H9 (cell line): ENCODE measurements around the gene ARF5. TPM values are rescaled to one million over a fixed set of nuclear protein-coding genes. Genes with fewer than 3 reads are reported as not detected.
"Not testable (repeated sequence)": the region's sequence is repeated elsewhere in the genome, so short reads cannot be mapped to it uniquely, and the experiment has no call there.

Experiments
- DNase-seq: peaks from one replicate; pipeline ENCODE4 v3.0.0-alpha.2; 2017
- H2AFZ ChIP-seq: one replicate; pipeline ENCODE4 v1.6.1; 2013; ENCODE audit warnings: mild to moderate bottlenecking, low read length, control low read depth, moderate library complexity
- H2AK5ac ChIP-seq: 2 replicates; pipeline ENCODE4 v1.6.1; 2013; ENCODE audit warnings: low read length, control low read depth, mixed read lengths; ENCODE audit not compliant: insufficient read length
- H2BK120ac ChIP-seq: one replicate; pipeline ENCODE4 v1.6.1; 2013; ENCODE audit warnings: low read depth, mild to moderate bottlenecking, low read length, control low read depth, inconsistent platforms; ENCODE audit not compliant: poor library complexity, severe bottlenecking
- H2BK12ac ChIP-seq: 2 replicates; pipeline ENCODE4 v1.6.1; 2013; ENCODE audit warnings: low read length, control low read depth, mixed read lengths, low read depth; ENCODE audit not compliant: insufficient read length
- H2BK15ac ChIP-seq: 2 replicates; pipeline ENCODE4 v1.6.1; 2013; ENCODE audit warnings: low read depth, low read length, control low read depth
- H2BK20ac ChIP-seq: one replicate; pipeline ENCODE4 v1.6.1; 2013; ENCODE audit warnings: low read depth, mild to moderate bottlenecking, low read length, control low read depth, inconsistent platforms; ENCODE audit not compliant: poor library complexity, severe bottlenecking
- H2BK5ac ChIP-seq: 2 replicates; pipeline ENCODE4 v1.6.1; 2013; ENCODE audit warnings: low read length, control low read depth, mixed read lengths; ENCODE audit not compliant: insufficient read length
- H3K14ac ChIP-seq: 2 replicates; pipeline ENCODE4 v1.6.1; 2013; ENCODE audit warnings: low read length, control low read depth; ENCODE audit not compliant: insufficient read depth
- H3K18ac ChIP-seq: 2 replicates; pipeline ENCODE4 v1.6.1; 2013; ENCODE audit warnings: low read depth, mild to moderate bottlenecking, mixed read lengths, low read length, control low read depth; ENCODE audit not compliant: insufficient read length
- H3K23ac ChIP-seq: 2 replicates; pipeline ENCODE4 v1.6.1; 2013; ENCODE audit warnings: low read length, control low read depth, mixed read lengths, low read depth; ENCODE audit not compliant: insufficient read length
- H3K23me2 ChIP-seq: 2 replicates; pipeline ENCODE4 v1.6.1; 2013; ENCODE audit warnings: low read depth, mild to moderate bottlenecking, mixed read lengths, low read length, control low read depth; ENCODE audit not compliant: insufficient read length, poor library complexity, severe bottlenecking
- H3K27ac ChIP-seq: 2 replicates; pipeline ENCODE4 v1.5.1; 2013; ENCODE audit warnings: low read length, control low read depth, mixed read lengths, low read depth; ENCODE audit not compliant: insufficient read length
- H3K27me3 ChIP-seq: 2 replicates; pipeline ENCODE4 v1.6.1; 2013; ENCODE audit warnings: low read length, control low read depth, inconsistent platforms; ENCODE audit not compliant: insufficient read depth
- H3K4ac ChIP-seq: 2 replicates; pipeline ENCODE4 v1.6.1; 2013; ENCODE audit warnings: low read depth, mild to moderate bottlenecking, control low read depth, inconsistent platforms, low read length, moderate library complexity
- H3K4me1 ChIP-seq: 2 replicates; pipeline ENCODE4 v1.6.1; 2013; ENCODE audit warnings: low read length, control low read depth, inconsistent platforms; ENCODE audit not compliant: insufficient read depth
- H3K4me2 ChIP-seq: 2 replicates; pipeline ENCODE4 v1.6.1; 2013; ENCODE audit warnings: low read length, control low read depth, mixed read lengths; ENCODE audit not compliant: insufficient read length, insufficient read depth
- H3K56ac ChIP-seq: 2 replicates; pipeline ENCODE4 v1.6.1; 2013; ENCODE audit warnings: low read depth, mild to moderate bottlenecking, mixed read lengths, low read length, control low read depth; ENCODE audit not compliant: insufficient read length
- H3K79me1 ChIP-seq: 2 replicates; pipeline ENCODE4 v1.6.1; 2013; ENCODE audit warnings: low read depth, mild to moderate bottlenecking, moderate library complexity, low read length, control low read depth, inconsistent platforms; ENCODE audit not compliant: insufficient read depth, poor library complexity, severe bottlenecking
- H3K79me2 ChIP-seq: 2 replicates; pipeline ENCODE4 v1.6.1; 2013; ENCODE audit warnings: low read length, control low read depth, inconsistent platforms; ENCODE audit not compliant: insufficient read depth
- H3K9ac ChIP-seq: 2 replicates; pipeline ENCODE4 v1.6.1; 2013; ENCODE audit warnings: low read length, control low read depth, mixed read lengths; ENCODE audit not compliant: insufficient read length; ENCODE audit errors: extremely low read depth
- H3K9me3 ChIP-seq: one replicate; pipeline ENCODE4 v1.6.1; 2013; ENCODE audit warnings: low read depth, low read length, inconsistent platforms; ENCODE audit not compliant: control insufficient read depth
- H3T11ph ChIP-seq: one replicate; pipeline ENCODE4 v1.6.1; 2013; ENCODE audit warnings: mild to moderate bottlenecking, low read length, control low read depth, inconsistent platforms
- H4K20me1 ChIP-seq: one replicate; pipeline ENCODE4 v1.6.1; 2013; ENCODE audit not compliant: control insufficient read depth, insufficient read length, insufficient read depth
- H4K5ac ChIP-seq: 2 replicates; pipeline ENCODE4 v1.6.1; 2013; ENCODE audit warnings: low read depth, mild to moderate bottlenecking, mixed read lengths, low read length, control low read depth; ENCODE audit not compliant: insufficient read length
- H4K8ac ChIP-seq: replicated peaks from 2 replicates; pipeline ENCODE4 v1.6.1; 2013; ENCODE audit warnings: low read length, control low read depth, mixed read lengths, low read depth; ENCODE audit not compliant: insufficient read length
- H4K91ac ChIP-seq: 2 replicates; pipeline ENCODE4 v1.6.1; 2013; ENCODE audit warnings: low read depth, mild to moderate bottlenecking, moderate library complexity, mixed read lengths, low read length, control low read depth; ENCODE audit not compliant: insufficient read length
- H3K27ac Mint-ChIP-seq, 3 experiments: 2 replicates in 2 of 3; 3 replicates in 1 of 3; pipeline ENCODE4 v1.8.0; 2020 to 2021; ENCODE audit warnings: mixed read lengths in 3 of 3, mild to moderate bottlenecking in 1 of 3, moderate library complexity in 1 of 3
- H3K27me3 Mint-ChIP-seq: 2 replicates; pipeline ENCODE4 v1.8.0; 2021; ENCODE audit warnings: low read depth, mild to moderate bottlenecking, moderate library complexity, mixed read lengths
- H3K36me3 Mint-ChIP-seq, 3 experiments: 2 replicates in 2 of 3; 3 replicates in 1 of 3; pipeline ENCODE4 v1.8.0; 2020 to 2021; ENCODE audit warnings: low read depth in 3 of 3, mixed read lengths in 3 of 3; ENCODE audit not compliant: insufficient read depth in 1 of 3
- H3K4me1 Mint-ChIP-seq, 2 experiments: 2 replicates each; pipeline ENCODE4 v1.8.0; 2020; ENCODE audit warnings: mixed read lengths in 2 of 2
- H3K4me3 Mint-ChIP-seq, 2 experiments: 2 replicates in 1 of 2; 3 replicates in 1 of 2; pipeline ENCODE4 v1.8.0; 2020 to 2021; ENCODE audit warnings: mild to moderate bottlenecking in 2 of 2, mixed read lengths in 2 of 2, moderate library complexity in 1 of 2
- H3K9me3 Mint-ChIP-seq, 2 experiments: 2 replicates in 1 of 2; 3 replicates in 1 of 2; pipeline ENCODE4 v1.8.0; 2020; ENCODE audit warnings: mild to moderate bottlenecking in 2 of 2, mixed read lengths in 2 of 2, moderate library complexity in 1 of 2
- WGBS: extraction: QIAGEN DNeasy Blood & Tissue Kit; methylation state at CpG from one replicate; pipeline ENCODE4 v1.1.7; 2013; ENCODE audit warnings: missing lambda C conversion rate, low lambda C conversion rate, mixed read lengths; ENCODE audit not compliant: insufficient read length; ENCODE audit errors: extremely low coverage; 5-methylcytosine and 5-hydroxymethylcytosine counted together
- total RNA-seq: library from RNA; stranded (reverse); gene quantifications from 2 replicates; pipeline ENCODE4 v1.2.1, GENCODE V29; 2021
- TF ChIP-seq, protein P1 (sequence below): fragments of 200-600 bp; sonication (generic); conservative IDR thresholded peaks from 3 replicates; pipeline ENCODE4 v1.8.0; 2021; ENCODE audit warnings: antibody characterized with exemption, mild to moderate bottlenecking

ARF5 gene
- total RNA-seq, 1 experiment from 2014 or later, result 169 TPM

DNA sequence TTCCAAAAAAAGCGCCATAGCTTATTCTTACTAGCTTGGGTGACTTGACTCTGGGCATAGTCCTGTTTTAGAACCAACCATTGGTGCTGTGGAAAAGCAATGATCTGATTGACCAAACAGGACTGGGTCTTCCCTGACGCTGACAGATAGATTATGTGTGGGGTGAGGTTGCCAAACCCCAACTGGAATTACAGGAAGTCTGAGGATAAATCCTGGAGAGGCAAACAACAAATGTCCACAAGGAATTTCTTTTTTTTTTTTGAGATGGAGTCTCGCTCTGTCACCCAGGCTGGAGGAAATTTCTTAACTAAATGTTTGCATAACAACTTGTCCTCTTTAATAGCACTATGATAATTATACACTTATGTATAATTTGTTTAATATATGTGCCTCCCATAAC is 22.0 kb upstream of the ARF5 start:
- Histone ChIP-seq H3K18ac (no peak overlapping the region), H3K27me3 (no peaks in the 10 kb centered on the region), H3K23me2 (no peaks in the 10 kb centered on the region), H3K79me1 (no peaks in the 10 kb centered on the region), H3K4me1 (no peaks in the 10 kb centered on the region), H2BK120ac (no peak overlapping the region), H4K5ac (no peak overlapping the region), H2AFZ (no peak overlapping the region), H3K4me2 (no peak overlapping the region), H2AK5ac (no peak overlapping the region), H2BK20ac (no peak overlapping the region), H3K56ac (no peak overlapping the region), H4K91ac (no peak overlapping the region), H2BK15ac (no peak overlapping the region), H3K79me2 (no peaks in the 10 kb centered on the region), H3K4ac (no peak overlapping the region), H3K14ac (no peak overlapping the region), H2BK5ac (no peak overlapping the region), H3K27ac (no peak overlapping the region), H4K20me1 (no peaks in the 10 kb centered on the region), H4K8ac (no peak overlapping the region), H3K9ac (no peak overlapping the region), H3K23ac (no peak overlapping the region), H3T11ph (no peak overlapping the region), H2BK12ac (no peak overlapping the region), H3K9me3 (no peaks in the 10 kb centered on the region)
- Mint-ChIP-seq H3K27me3 (peaks cover 5% of the 10 kb centered on the region; the same call in 1 of the 2 replicates), H3K36me3 (no peaks in the 10 kb centered on the region), H3K4me1 (no peaks in the 10 kb centered on the region), H3K4me3 (no peak overlapping the region), H3K27ac (no peak overlapping the region), H3K9me3 (peaks cover 0 to 3% of the 10 kb centered on the region in 2 experiments; a peak in 2 of 5 replicates)
- no CpG with 5 or more reads among the region's 3 CpGs for WGBS
- TF ChIP-seq, protein P1, sequence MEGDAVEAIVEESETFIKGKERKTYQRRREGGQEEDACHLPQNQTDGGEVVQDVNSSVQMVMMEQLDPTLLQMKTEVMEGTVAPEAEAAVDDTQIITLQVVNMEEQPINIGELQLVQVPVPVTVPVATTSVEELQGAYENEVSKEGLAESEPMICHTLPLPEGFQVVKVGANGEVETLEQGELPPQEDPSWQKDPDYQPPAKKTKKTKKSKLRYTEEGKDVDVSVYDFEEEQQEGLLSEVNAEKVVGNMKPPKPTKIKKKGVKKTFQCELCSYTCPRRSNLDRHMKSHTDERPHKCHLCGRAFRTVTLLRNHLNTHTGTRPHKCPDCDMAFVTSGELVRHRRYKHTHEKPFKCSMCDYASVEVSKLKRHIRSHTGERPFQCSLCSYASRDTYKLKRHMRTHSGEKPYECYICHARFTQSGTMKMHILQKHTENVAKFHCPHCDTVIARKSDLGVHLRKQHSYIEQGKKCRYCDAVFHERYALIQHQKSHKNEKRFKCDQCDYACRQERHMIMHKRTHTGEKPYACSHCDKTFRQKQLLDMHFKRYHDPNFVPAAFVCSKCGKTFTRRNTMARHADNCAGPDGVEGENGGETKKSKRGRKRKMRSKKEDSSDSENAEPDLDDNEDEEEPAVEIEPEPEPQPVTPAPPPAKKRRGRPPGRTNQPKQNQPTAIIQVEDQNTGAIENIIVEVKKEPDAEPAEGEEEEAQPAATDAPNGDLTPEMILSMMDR, result no peak
- no peak for DNase-seq

DNA sequence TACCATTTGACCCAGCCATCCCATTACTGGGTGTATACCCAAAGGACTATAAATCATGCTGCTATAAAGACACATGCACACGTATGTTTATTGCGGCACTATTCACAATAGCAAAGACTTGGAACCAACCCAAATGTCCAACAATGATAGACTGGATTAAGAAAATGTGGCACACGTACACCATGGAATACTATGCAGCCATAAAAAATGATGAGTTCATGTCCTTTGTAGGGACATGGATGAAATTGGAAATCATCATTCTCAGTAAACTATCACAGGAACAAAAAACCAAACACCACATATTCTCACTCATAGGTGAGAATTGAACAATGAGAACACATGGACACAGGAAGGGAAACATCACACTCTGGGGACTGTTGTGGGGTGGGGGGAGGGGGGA is 20.2 kb upstream of the ARF5 start:
- not testable (repeated sequence) for H3K4me2 ChIP-seq

More for the DNA sequence above, 20.2 kb upstream of the ARF5 start:
- H3K23me2 ChIP-seq, H2AFZ ChIP-seq, H2BK15ac ChIP-seq, H3K79me1 ChIP-seq, H4K8ac ChIP-seq, H3K9me3 Mint-ChIP-seq, H2AK5ac ChIP-seq, H3K9ac ChIP-seq, H3K27ac ChIP-seq, H3K27me3 Mint-ChIP-seq, H3K9me3 ChIP-seq, H4K91ac ChIP-seq, H2BK12ac ChIP-seq, H3K27me3 ChIP-seq, H3K14ac ChIP-seq, H3K79me2 ChIP-seq, H3K56ac ChIP-seq, H3K4me1 ChIP-seq, H3K4me3 Mint-ChIP-seq, H3K36me3 Mint-ChIP-seq, H2BK5ac ChIP-seq, H3K4ac ChIP-seq, H4K20me1 ChIP-seq, H3K23ac ChIP-seq, H2BK20ac ChIP-seq, H3K27ac Mint-ChIP-seq, DNase-seq, H3T11ph ChIP-seq, H2BK120ac ChIP-seq, H3K4me1 Mint-ChIP-seq, H3K18ac ChIP-seq, H4K5ac ChIP-seq: not testable (repeated sequence)
- no CpG with 5 or more reads among the region's 3 CpGs for WGBS
